Suppressor macrophage treated with lipopolysaccharide for 1 hour (primary cell): ENCODE measurements around the gene CACNA2D1.

Experiments
- DNase-seq, 3 donors: peaks; one replicate each; pipeline ENCODE4 v3.0.0-alpha.2; 2020 to 2022

Gene CACNA2D1

GRCh38 chr7:82211333-82211732 lies 232.2 kb downstream of the CACNA2D1 start:
- DNase-seq = no peak

GRCh38 chr7:82210416-82211184 lies 233.0 kb downstream of the CACNA2D1 start:
- DNase-seq = no peak

- no peak for DNase-seq
These were observed 234.3 kb downstream of the CACNA2D1 start for GRCh38 chr7:82209179-82209747.

- DNase-seq = no peak
These were observed 238.9 kb downstream of the CACNA2D1 start for GRCh38 chr7:82204694-82205093.

GRCh38 chr7:82202965-82203364 lies 240.6 kb downstream of the CACNA2D1 start:
- no peak for DNase-seq

GRCh38 chr7:82202107-82202506 lies 241.5 kb downstream of the CACNA2D1 start:
- DNase-seq = no peak

GRCh38 chr7:82200601-82201000 lies 243.0 kb downstream of the CACNA2D1 start:
- no peak for DNase-seq

- DNase-seq = no peak
These were observed 249.4 kb downstream of the CACNA2D1 start for GRCh38 chr7:82194016-82194643.

- DNase-seq = no peak
These were observed 254.9 kb downstream of the CACNA2D1 start for GRCh38 chr7:82188636-82189035.

GRCh38 chr7:82185443-82185842 lies 258.1 kb downstream of the CACNA2D1 start:
- DNase-seq = no peak

- DNase-seq = peak; percentile 28 to 53 (median 52)
These were observed 259.9 kb downstream of the CACNA2D1 start for GRCh38 chr7:82183634-82184033.

GRCh38 chr7:82179311-82179710 lies 264.3 kb downstream of the CACNA2D1 start:
- no peak for DNase-seq

- no peak for DNase-seq
These were observed 268.3 kb downstream of the CACNA2D1 start for GRCh38 chr7:82175319-82175718.

- no peak for DNase-seq
These were observed 270.1 kb downstream of the CACNA2D1 start for GRCh38 chr7:82173400-82174021.

GRCh38 chr7:82172881-82173280 lies 270.7 kb downstream of the CACNA2D1 start:
- no peak for DNase-seq

- DNase-seq = no peak
These were observed 271.6 kb downstream of the CACNA2D1 start for GRCh38 chr7:82172017-82172416.

GRCh38 chr7:82167558-82168314 lies 275.8 kb downstream of the CACNA2D1 start:
- no peak for DNase-seq

GRCh38 chr7:82166260-82167015 lies 277.1 kb downstream of the CACNA2D1 start:
- no peak for DNase-seq

GRCh38 chr7:82164813-82165212 lies 278.8 kb downstream of the CACNA2D1 start:
- no peak for DNase-seq

GRCh38 chr7:82164410-82164809 lies 279.2 kb downstream of the CACNA2D1 start:
- no peak for DNase-seq

- DNase-seq = no peak
These were observed 280.0 kb downstream of the CACNA2D1 start for GRCh38 chr7:82163586-82163985.

GRCh38 chr7:82162289-82162688 lies 281.3 kb downstream of the CACNA2D1 start:
- no peak for DNase-seq
